ENCODE results near the gene FLNA.

- TF ChIP-seq EZH2 (IDR thresholded peaks at IDR 0.05; ENCODE audit: borderline replicate concordance, low read depth, low read length, severe bottlenecking) (no peak), POLR2AphosphoS5 (IDR thresholded peaks at IDR 0.05; ENCODE audit: insufficient read depth, low read depth, low read length) (no peak), CTCF (IDR thresholded peaks at IDR 0.05; ENCODE audit: extremely low read depth in 1 of 2, insufficient read depth in 1 of 2, low read depth in 1 of 2, low read length in 2 of 2) (no peak), POLR2A (IDR thresholded peaks at IDR 0.05; ENCODE audit: low read depth, low read length) (no peak)
Observed at GRCh38 chrX:154363706-154364439, 10.6 kb downstream of the FLNA start.
